Ishikawa (cell line): ENCODE measurements around the gene SLC5A10.

ENCODE experiments used
- NFIC ChIP-seq: IDR thresholded peaks from 2 replicates; pipeline ENCODE4 v1.6.1; 2012
- REST ChIP-seq: IDR thresholded peaks from 2 replicates; pipeline ENCODE4 v1.6.1; 2012; ENCODE audit warnings: low read depth, mild to moderate bottlenecking
- TAF1 ChIP-seq: IDR thresholded peaks from 2 replicates; pipeline ENCODE4 v1.6.1; 2012; ENCODE audit warnings: low read depth, mild to moderate bottlenecking
- TCF12 ChIP-seq: IDR thresholded peaks from 2 replicates; pipeline ENCODE4 v1.6.1; 2012; ENCODE audit warnings: low read depth
- YY1 ChIP-seq: IDR thresholded peaks from 2 replicates; pipeline ENCODE4 v1.6.1; 2012; ENCODE audit warnings: low read depth

GRCh38 chr17:18949566-18949965 is 2.4 kb upstream of the SLC5A10 start:
- TF ChIP-seq YY1 = no peak
- TF ChIP-seq REST = no peak
- no peak for TF ChIP-seq TAF1
- no peak for TF ChIP-seq NFIC
- TF ChIP-seq TCF12 = no peak
